NCI-H2171 (cell line): ENCODE data around the gene PILRA.

Source experiments
- DNase-seq: peaks from one replicate; lab custom pipeline; 2025; lab: John Stamatoyannopoulos, UW

The PILRA gene

DNA sequence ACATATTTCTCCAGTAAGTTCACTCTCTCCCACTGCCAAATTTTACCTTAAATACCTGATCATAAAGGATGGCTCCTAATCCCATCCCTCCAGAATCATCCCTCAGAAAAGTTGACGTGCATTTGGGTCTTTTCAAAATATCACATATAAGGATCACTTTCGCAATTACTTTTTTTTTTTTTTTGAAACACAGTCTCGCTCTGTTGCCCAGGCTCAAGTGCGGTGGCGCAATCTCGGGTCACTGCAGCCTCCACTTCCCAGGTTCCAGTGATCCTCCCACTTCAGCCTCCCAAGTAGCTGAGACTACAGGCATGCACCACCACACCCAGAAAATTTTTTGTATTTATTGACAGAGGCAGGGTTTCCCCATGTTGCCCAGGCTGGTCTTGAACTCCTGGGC is 37.8 kb downstream of the PILRA start:
- DNase-seq, result no peak

DNA sequence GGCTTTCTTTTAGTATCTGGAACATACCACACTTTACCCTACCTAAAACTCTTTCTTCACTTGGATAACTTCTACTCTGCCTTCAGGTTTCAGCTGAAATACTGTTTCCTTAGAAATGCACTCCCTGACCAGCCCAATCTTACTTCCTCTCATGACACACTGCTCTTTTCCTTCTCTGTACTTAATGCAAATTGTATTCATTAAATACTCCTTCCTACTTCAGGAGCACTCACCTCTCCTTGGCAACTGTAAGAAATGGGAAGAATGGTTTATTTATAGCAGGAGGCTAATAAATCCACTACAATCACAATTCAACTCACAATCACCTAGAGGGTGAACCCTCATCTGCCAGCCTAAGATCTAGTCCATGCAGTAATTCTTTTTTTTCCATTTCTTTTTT is 40.1 kb downstream of the PILRA start:
- DNase-seq, result no peak

DNA sequence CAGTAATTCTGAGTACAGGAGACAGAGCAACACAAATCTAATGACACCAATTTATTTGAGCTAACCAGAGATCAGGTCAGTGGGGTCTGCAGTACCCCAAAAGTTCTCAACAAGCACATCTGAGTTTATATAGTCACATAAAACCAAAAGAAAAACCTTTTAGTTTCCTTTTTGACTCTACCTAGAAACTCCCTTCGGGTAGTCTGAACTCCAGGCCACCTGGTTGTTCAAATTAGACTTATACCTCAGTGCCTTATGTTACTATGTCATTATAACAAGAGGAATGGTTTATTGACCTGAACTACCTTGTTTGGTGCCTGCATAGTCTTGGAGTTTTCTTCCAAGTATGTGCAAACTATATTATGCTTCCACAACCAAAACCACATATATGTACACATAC is 40.6 kb downstream of the PILRA start:
- DNase-seq, result no peak

DNA sequence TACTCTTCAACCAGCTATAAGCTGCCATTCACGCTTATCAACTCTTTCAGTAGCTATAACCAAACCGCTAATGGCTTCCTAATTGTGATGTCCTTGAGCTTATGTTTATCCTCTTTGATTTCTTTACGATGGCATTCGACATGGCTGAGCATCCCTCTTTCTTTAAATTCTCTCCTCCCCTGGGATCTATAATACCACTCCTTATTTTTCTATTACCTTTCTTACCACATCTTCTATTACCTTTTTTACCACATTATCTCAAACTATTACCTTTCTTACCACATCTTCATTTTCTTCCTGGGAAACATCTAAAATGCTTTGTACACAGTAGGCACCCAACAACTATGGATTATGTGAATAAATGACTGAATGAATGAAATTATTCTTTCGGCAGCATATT is 42.2 kb downstream of the PILRA start:
- no peak for DNase-seq

DNA sequence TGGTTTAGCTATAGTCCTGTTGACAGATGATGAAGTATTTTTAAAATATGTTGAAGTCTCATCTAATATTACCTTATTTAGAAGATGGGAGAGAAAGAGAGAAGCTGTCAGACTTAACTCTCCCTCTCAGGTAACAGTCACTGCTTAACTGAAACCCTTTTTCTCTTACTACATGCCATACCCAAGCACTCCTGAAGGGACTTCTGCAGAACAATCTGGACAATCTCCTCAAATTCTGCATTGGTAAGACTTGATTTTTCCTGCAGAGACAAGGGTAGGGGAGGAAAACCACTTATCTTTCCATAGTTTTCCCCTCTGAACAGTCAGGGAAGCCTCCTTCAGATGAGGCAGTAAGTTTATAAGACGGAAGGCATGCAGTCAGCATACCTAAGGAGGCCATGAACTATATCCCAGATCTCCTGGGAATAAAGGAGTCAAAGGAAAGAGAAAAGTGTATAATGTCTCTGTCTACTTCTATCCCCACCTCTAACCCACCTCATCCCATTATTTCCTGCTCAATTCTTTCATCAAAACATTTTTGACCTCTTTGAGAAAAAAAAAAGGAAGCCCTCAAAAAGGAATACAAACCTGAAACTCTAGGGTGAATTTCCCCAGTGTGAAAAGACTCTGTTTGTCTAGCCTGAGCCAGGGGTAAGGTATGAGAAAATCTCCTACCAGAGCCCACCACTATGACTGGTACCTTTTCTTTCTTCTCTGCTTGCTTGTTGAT is 45.8 kb downstream of the PILRA start:
- no peak for DNase-seq

DNA sequence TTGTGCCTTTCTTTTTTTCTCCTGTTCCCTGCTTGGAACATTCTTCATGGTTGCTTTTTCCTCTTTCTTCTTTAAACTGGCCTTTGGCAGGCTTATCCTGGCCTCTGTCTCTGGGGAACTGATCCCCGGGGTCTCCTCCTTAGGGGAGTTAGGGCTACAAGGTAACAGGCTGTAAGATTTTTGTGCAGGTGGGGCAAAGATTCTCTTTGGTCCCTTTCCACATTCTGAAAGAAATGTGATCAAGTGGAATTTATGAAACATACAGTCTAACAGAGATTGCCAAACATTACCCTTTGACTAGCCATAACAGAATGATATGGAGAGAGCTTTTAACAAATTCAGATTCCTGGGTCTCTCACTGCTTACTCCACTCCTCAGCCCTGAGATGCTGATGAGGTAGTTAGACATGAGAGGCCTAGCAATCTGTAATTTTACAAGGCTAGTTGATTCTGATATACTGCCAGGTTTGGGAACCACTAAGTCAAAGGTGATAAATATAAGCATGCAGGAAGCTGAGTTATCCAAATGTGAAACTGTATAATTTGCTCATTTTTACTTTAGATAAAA is 46.5 kb downstream of the PILRA start:
- DNase-seq, result no peak

DNA sequence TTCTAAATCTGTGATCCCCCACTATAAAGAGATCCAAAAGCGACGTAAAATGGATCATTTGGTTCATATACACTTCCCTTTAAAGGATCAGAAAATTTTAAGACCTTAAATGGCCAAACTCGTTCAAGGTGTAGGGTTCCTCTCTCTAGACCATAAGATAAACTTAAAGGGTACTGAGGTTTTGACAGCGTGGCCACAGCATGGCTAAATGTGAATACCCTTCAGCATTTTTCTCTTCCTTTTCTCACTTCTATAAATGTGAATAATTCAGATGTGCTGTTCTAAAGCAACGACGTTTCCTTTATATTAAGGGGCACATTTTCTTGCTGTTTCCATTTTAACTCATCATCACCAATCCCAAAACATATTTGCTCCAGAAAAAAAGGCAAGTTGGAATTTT is 50.0 kb downstream of the PILRA start:
- DNase-seq, result no peak

DNA sequence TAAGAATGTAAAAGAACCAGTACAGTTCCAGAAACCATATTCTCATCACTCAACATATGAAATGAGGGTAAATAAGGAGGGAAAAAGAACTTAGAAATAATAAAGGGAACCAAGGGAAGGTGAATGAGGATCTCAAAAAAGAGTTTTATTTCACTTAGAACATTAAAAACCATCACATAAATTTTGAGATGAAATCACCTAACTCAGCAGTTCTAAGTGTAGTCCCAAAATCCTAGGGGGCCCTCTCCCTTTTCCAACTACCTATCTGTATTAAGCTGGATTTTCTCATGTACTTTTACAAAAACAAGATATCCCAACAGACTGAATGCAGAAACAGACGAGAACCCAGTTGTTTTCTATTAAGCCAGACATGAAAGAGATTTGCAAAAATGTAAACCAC is 52.1 kb downstream of the PILRA start:
- DNase-seq, result no peak

DNA sequence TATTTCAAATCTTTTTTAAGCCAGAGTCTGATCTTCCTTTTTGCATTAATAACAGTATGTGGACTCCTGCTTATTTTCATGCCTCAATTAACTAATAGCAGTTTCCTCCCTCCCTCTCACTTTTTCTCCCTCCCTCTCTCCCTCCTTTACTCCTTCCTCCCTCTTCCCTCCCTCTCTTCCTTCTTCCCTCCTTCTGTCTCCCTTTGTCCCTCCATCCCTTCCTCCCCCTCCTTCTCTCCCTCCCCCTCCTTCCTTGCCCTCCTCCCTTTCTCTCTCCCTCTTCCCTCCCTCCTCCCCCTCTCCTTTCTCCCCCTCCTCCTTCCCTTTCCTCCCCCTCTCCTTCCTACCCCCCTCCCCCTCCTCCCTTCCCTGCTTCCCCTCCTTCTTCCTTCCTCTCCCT is 53.2 kb downstream of the PILRA start:
- DNase-seq, result no peak

DNA sequence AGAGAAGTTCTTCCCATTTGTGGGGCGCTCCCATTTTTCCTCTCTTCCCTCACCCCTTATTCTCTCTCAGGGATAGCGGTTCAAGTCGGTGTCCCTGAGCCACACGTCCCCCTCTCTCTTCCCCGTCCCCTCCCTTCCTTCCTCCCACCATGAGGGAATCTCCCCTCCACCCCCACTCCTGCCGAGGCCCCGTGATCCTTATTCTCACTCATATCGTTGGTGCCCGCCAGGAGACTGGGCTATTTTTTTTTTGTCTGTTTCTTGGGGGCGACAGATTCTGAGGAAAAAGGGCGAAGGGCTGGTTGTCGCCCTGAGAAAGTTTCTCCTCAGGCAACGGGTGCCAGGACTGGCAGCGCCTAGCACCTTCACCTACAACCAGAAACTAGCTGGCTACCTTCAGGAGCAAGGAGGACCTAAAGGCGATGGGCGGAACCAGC is 54.5 kb downstream of the PILRA start:
- no peak for DNase-seq

DNA sequence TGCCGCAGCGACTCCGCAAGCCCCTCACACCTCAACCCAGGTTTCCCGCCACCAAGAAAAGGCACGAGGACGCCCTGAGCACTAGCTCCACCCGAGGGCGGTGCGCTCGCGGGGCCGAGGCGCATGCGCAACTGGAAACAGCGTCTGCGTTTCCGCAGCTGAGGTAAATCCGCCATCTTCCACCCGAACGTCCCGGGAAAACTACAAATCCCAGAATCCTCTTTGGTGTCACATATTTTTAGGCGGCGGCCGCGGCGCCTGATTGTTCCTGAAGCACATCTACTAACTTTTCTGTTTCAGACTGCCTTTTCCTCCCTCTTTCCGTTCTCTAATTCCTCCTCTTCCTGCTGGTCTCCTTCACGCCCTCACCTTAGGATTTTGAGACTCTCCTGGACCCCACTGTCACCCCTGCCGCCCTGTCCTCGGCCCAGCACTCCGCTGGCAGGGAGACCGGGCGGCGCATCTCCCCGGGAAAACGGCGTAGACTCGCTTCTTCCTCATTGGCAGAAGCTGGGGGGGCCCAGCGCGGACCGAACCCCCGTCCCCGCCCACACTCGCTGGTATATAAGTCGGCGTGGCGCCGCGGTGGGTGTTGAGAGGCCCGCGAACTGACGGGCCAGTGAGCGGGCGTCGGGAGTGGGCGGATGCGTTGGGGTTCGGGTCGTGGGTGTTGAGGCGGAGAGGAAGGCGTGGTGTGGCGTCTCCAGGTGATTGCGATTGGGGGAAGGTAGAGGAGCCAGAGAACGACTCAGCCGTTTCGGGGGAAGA is 55.1 kb downstream of the PILRA start, which contains the start of gene ZCWPW1:
Gene ZCWPW1, minus strand, starts transcription at position 505 of the 768 bp plus-strand sequence. CDS start 8,054 bp downstream, outside the sequence.
- peak; percentile 90 for DNase-seq

DNA sequence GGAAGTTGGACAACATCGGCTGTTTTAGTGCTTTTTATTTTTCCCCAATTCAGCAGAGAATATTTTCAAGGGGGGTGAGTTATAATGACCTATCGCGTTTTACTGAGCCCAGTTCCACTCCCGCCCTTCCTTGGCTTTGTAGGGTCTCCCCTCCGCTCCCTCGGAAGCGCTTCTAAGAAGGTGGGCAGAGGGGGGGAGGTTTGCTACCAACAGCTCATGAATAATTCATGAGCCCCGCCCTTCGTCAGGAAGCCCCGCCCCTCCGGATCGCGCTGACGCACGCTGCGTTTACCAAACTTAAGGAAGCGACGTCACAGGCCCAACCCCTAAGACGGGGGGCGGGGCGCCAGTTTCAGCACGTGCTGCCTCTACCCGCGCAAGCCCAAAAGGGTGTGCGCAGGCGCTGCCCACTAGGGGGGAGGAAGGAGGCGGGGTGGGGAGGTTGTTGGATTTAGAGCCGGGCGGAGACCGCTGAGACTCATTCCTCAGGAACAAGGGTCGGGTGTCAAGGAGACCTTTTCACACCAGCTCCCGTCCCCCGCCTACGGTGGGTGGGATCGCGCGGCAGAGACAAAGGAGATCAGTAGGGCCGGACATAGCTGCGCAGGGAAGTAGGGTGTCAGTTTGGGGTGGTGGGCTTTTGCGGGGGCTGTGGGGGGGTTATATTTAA is 55.8 kb downstream of the PILRA start:
- peak; percentile 99 for DNase-seq

DNA sequence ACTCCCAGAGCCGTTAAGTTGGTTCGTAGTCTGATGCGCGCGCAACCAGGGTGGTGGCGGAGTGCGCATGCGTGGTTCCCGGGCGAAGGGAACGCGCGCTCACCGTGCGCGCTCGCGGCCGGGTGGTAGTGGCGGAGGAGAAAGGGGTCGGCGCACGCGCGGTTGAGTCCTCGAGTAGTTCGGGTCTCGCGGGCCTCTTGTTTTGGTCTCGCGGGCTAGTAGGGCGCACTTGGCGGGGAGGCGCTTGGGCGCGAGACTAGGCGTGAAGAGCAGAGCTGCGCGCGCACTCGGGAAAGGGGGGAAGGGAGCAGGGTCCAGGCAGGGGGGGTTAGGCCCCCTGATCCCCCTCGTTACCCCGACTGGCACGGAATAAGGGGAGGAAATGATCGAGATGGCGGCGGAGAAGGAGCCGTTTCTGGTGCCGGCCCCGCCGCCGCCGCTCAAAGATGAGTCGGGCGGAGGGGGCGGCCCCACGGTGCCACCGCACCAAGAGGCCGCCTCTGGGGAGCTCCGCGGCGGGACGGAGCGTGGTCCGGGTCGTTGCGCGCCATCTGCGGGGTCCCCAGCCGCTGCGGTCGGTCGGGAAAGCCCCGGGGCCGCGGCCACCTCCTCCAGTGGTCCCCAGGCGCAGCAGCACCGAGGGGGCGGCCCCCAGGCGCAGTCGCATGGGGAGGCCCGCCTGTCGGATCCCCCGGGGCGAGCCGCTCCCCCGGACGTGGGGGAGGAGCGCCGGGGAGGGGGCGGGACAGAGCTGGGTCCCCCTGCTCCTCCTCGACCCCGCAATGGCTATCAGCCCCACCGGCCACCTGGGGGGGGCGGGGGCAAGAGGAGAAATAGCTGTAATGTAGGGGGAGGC is 56.6 kb downstream of the PILRA start, which contains the start of gene MEPCE:
Gene MEPCE, plus strand, starts transcription at position 195 of the 856 bp plus-strand sequence. Its CDS starts 188 bp downstream, at position 383.
- peak; percentile 95 for DNase-seq

DNA sequence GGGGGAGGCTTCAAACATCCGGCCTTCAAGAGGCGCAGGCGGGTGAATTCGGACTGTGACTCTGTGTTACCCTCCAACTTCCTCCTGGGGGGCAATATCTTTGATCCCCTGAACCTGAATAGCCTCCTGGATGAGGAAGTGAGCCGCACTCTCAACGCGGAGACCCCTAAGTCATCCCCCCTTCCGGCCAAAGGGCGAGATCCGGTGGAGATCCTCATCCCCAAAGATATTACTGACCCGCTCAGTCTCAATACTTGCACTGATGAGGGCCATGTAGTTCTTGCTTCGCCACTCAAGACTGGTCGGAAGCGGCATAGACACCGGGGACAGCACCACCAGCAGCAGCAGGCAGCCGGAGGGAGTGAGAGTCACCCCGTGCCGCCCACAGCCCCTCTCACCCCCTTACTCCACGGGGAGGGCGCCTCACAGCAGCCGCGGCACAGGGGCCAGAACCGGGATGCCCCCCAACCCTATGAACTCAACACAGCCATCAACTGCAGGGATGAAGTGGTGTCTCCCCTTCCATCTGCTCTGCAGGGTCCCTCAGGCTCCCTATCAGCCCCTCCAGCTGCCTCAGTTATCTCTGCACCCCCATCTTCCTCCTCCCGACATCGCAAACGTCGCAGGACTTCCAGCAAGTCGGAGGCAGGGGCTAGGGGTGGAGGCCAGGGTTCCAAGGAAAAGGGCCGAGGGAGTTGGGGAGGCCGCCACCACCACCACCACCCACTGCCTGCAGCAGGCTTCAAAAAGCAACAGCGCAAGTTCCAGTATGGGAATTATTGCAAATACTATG is 57.4 kb downstream of the PILRA start:
- DNase-seq, result no peak

DNA sequence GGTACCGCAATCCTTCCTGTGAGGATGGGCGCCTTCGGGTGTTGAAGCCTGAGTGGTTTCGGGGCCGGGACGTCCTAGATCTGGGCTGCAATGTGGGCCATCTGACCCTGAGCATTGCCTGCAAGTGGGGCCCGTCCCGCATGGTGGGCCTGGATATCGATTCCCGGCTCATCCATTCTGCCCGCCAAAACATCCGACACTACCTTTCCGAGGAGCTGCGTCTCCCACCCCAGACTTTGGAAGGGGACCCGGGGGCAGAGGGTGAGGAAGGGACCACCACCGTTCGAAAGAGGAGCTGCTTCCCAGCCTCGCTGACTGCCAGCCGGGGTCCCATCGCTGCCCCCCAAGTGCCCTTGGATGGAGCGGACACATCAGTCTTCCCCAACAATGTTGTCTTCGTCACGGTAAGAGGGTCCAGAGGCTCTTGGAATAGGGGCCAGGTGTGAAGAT is 58.0 kb downstream of the PILRA start:
- DNase-seq, result no peak

DNA sequence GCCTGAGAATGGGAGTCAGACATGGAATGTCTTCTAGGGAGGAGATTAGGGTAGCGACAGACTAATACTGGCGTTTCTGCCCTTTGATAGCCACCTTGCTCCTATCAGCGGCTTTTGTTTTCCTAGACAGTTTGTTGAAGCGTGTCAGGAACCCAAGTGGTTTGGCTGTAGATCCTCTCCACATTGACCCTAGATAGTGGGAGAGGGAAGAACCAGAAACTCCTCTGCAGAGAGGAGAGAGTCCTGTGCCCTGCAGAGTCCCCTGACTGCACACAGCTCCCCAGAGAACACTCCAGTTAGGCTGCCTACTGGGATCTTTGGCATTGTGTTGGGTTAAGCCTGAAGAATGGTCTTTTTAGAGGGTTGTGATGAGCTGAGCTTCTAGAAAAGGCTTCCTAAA is 58.8 kb downstream of the PILRA start:
- no peak for DNase-seq

DNA sequence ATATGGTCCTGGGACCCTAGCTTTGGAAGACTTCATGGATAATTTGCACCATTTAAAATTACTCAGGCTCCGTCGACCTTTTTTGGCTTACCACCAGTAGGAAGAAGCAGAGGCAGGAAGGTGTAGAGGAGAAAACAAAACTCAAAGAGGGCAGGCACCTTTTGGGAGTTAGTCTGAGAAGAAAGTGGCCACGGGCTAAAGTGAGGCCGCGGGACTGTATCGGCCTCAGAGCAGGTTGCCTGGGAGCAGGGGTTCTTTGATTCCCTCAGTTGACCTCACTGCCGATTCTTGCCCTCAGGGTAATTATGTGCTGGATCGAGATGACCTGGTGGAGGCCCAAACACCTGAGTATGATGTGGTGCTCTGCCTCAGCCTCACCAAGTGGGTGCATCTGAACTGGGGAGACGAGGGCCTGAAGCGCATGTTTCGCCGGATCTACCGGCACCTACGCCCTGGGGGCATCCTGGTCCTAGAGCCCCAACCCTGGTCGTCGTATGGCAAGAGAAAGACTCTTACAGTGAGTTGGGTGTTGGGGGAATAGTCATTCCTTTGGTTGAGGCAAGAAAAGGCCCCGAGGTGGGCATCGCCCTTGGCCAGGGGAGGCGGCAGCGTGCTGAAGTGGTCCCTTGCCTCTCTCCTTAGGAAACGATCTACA is 59.5 kb downstream of the PILRA start:
- DNase-seq, result no peak

DNA sequence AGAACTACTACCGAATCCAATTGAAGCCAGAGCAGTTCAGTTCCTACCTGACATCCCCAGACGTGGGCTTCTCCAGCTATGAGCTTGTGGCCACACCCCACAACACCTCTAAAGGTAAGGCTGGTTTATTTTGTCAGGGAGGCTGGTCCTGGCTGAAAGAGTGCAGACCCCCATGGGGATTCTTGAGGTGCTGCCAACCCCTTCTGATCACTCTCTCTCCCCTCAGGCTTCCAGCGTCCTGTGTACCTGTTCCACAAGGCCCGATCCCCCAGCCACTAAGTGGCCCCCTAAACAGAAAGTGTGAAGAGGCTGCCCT is 59.9 kb downstream of the PILRA start:
- no peak for DNase-seq

DNA sequence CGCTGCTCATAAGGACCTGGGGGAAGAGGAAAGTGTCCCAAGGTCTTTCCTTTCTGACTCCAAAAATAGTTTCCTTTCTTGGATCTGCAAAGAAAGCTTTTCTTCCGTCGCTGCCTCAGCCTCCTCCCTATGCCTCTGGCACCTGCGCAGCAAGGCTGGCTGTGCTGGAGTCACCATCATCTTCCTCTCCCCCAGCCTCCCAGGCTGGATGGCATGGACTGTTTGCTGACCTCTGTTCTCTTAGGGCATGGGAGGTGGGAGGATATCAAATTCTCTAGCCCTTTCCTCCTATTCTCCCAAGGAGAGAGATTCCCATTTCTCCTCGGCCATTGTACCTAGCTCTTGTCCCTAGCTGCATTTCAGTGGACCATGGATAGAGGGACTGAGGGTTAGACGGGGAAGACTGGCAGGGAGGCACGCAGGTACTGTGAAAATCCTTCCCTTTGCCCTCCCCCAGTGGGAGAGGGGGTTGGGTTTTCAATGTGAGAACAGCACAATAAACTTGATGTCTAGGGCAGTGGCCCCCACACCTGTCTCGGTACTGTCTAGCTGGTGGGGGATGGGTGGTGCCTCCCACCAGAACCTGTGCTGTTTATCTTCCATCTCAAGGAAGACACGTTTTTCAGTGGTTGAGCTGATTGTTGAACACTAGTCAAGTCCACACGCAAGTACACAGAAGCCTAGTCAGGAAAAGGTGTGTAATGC is 60.5 kb downstream of the PILRA start:
- no peak for DNase-seq
